Measurements from ENCODE around the gene TSACC. TPM values are rescaled to one million over a fixed set of nuclear protein-coding genes. Genes with fewer than 3 reads are reported as not detected.

Gene TSACC
- total and polyA plus RNA-seq, 2 of the 8 experiments (the other 6 are each of a cell fraction or from before 2014, with no cell fraction given): 1.0 to 5.0 TPM

DNA sequence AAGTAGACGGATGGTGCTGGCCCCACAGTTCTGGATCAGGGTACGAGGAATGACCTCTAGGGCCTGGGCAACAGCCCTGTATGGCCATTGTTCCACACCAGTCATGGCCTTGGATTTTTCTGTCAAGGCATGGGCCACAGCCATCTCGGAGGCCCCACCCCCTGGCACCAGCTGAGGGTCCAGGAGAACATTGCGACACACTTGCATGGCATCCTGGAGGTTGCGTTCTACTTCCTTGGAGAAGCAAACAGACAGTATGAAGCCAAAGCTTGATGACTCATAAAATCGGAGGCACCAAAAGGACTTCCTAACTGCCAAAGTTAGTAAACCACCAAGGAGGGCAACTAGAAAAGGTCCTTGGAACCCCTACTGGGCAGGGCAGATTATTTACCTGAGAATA lies 27.4 kb upstream of the TSACC start:
- H4K8ac ChIP-seq (ENCODE audit: extremely low read depth, insufficient read depth, low read length): no peak overlapping the region
- 91% methylated on average over 6 of the region's 6 CpGs; no CpG with 5 or more reads in 1 of the 2 experiments for WGBS, 2 experiments (ENCODE audit: extremely low coverage in 1 of 2, insufficient coverage in 1 of 2, insufficient read length in 1 of 2, insufficient replicate concordance in 2 of 2, low coverage in 1 of 2, low lambda C conversion rate in 2 of 2, missing lambda C conversion rate in 1 of 2)
- H2AFZ ChIP-seq (ENCODE audit: low read length): no peak overlapping the region
- FAIRE-seq: no peak
- no peak overlapping the region for H3K23ac ChIP-seq (ENCODE audit: insufficient read length)
- H4K20me1 ChIP-seq (replicated peaks in 1 of 2; ENCODE audit: control insufficient read depth in 1 of 2, insufficient read depth in 2 of 2, low read length in 2 of 2): peaks cover 0 to 5% of the 10 kb centered on the region in 2 experiments
- H3K9me3 ChIP-seq (ENCODE audit: insufficient read depth in 2 of 2, low read depth in 1 of 2, low read length in 1 of 2): no peaks in the 10 kb centered on the region
- no peak overlapping the region for H2BK20ac ChIP-seq (ENCODE audit: low read length)
- H4K5ac ChIP-seq (ENCODE audit: insufficient read length, low read depth, low read length): no peak overlapping the region
- ChIA-PET CTCF (ENCODE audit: partially characterized antibody) (interaction anchor here (1.4 kb wide), 1 partner anchor 88 kb away, joined by 3 read pairs; no protein-coding TSS in a partner anchor), POLR2A (ENCODE audit: partially characterized antibody) (interaction anchor here (1.3 to 2.6 kb wide), 3 partner anchors 14 to 39 kb away, joined by 3 to 9 read pairs (median 5); partner anchors contain the start of genes SMG5 and TMEM79)
- no peak overlapping the region for H2BK15ac ChIP-seq (ENCODE audit: low read length)
- H4K91ac ChIP-seq (replicated peaks; ENCODE audit: insufficient read length, low read length): no peak overlapping the region
- no peak overlapping the region for H2BK120ac ChIP-seq (replicated peaks; ENCODE audit: low read depth, low read length)
- no peak for DNase-seq (ENCODE audit: low read depth in 1 of 2, low spot score in 2 of 2)
- no peak overlapping the region for H3K18ac ChIP-seq (ENCODE audit: extremely low read depth, low read length)
- no peak overlapping the region for H3K27ac ChIP-seq (ENCODE audit: low read depth, low read length)
- no peaks in the 10 kb centered on the region for H3K4me1 ChIP-seq (replicated peaks in 1 of 4; ENCODE audit: control insufficient read depth in 3 of 4, insufficient read depth in 4 of 4, low read length in 3 of 4)
- H3K79me1 ChIP-seq (ENCODE audit: low read depth, low read length): no peaks in the 10 kb centered on the region
- no peak overlapping the region for H3K4ac ChIP-seq (replicated peaks; ENCODE audit: insufficient read length, low read depth, low read length)
- peak; percentile 42; the same call in 1 of the 2 replicates for TF ChIP-seq CEBPB (IDR thresholded peaks at IDR 0.05; ENCODE audit: low read depth, low read length)
- no peak for TF ChIP-seq BACH1 (IDR thresholded peaks at IDR 0.05; ENCODE audit: low read length)
- TF ChIP-seq POLR2A (IDR thresholded peaks at IDR 0.05; ENCODE audit: control extremely low read depth in 1 of 2, low read depth in 2 of 2, low read length in 2 of 2): 0 out of 3 replicates have a peak, but pooled peaks of 1 of the 2 experiments have one; percentile 28
- no peak for TF ChIP-seq BCL11A (IDR thresholded peaks at IDR 0.05; ENCODE audit: low read depth in 2 of 2, low read length in 2 of 2)
- peaks cover 35 to 82% (median 66%) of the 10 kb centered on the region in 4 experiments for H3K36me3 ChIP-seq (ENCODE audit: control insufficient read depth in 2 of 4, insufficient read depth in 4 of 4, low read length in 3 of 4)
- H2BK12ac ChIP-seq (ENCODE audit: low read depth, low read length): no peak overlapping the region
- no peaks in the 10 kb centered on the region for H3K27me3 ChIP-seq (replicated peaks in 1 of 4; ENCODE audit: control insufficient read depth in 3 of 4, extremely low read depth in 1 of 4, insufficient read depth in 3 of 4, low read length in 3 of 4)
- H3K14ac ChIP-seq (ENCODE audit: insufficient read length): no peak overlapping the region
- H3K23me2 ChIP-seq (ENCODE audit: low read depth, low read length): no peaks in the 10 kb centered on the region
- H2AK5ac ChIP-seq (ENCODE audit: low read depth, low read length): no peak overlapping the region
- H3K9ac ChIP-seq (replicated peaks in 1 of 4; ENCODE audit: extremely low read depth in 1 of 4, low read depth in 3 of 4, low read length in 3 of 4): no peak overlapping the region
- no peaks in the 10 kb centered on the region for H3K79me2 ChIP-seq (ENCODE audit: control insufficient read depth in 1 of 2, insufficient read depth in 2 of 2, low read length in 2 of 2)
- H2BK5ac ChIP-seq (ENCODE audit: low read depth, low read length): no peak overlapping the region
- no peak overlapping the region for H3K4me3 ChIP-seq (ENCODE audit: extremely low read depth in 1 of 4, insufficient read depth in 2 of 4, low read depth in 3 of 4, low read length in 4 of 4)
- H3K4me2 ChIP-seq (ENCODE audit: insufficient read depth in 1 of 2, low read depth in 2 of 2, low read length in 2 of 2): no peak overlapping the region
- H3K56ac ChIP-seq (replicated peaks; ENCODE audit: insufficient read length, low read depth, low read length): no peak overlapping the region

All from H1 (cell line).